ENCODE data around the gene CTNND2.

Gene CTNND2

DNA sequence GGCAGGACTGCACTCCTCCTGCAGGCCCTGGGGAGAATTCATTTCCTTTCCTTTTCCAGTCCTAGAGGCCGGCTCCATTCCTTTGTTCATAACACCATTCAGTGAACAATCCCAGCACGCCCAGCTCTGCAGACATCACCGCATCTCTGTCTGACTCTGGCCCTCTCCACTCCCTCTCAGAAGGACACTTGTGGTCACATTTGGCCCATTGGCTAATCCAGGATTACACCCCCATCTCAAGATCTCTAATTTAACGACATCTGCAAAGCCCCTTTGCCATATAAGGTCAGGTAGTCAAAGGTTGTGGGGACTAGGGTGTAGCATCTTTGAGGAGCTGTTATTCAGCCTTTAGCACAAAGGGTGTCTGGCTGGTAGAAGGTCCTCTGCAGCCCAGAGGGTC lies 958.2 kb downstream of the CTNND2 start:
- DNase-seq: no peak
- Histone ChIP-seq H3K36me3 (no peaks in the 10 kb centered on the region), H3K27me3 (peaks cover 6% of the 10 kb centered on the region), H3K4me3 (ENCODE audit: low read depth, low read length) (no peak overlapping the region), H3K4me1 (no peaks in the 10 kb centered on the region), H3K9me3 (no peaks in the 10 kb centered on the region)
- TF ChIP-seq CTCF (IDR thresholded peaks at IDR 0.05; ENCODE audit: low read depth, low read length): no peak

DNA sequence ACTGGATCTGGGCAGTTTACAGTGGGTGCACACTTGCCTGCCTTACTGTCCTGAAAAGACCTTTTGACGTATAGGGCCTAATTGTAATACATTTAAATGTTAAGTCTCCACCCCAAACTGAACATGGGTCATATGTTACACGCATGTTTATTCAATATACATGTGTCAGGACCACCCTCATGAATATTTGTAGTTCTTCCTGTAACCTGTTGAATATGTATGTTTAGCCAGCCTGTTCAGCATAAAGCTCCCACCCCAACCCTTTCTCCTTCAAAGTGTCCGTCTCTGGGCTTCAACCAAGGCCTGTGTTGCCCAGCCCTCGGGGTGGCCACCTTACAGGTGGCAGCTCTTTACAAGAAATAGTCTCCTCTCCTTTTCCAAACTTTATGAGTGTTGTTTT lies 962.3 kb downstream of the CTNND2 start:
- DNase-seq: no peak
- H3K4me3 ChIP-seq (ENCODE audit: low read depth, low read length): no peak overlapping the region
- no peaks in the 10 kb centered on the region for H3K9me3 ChIP-seq
- H3K27me3 ChIP-seq: peaks cover 6% of the 10 kb centered on the region; the same call in 1 of the 2 replicates
- no peaks in the 10 kb centered on the region for H3K36me3 ChIP-seq
- no peak for TF ChIP-seq CTCF (IDR thresholded peaks at IDR 0.05; ENCODE audit: low read depth, low read length)
- no peaks in the 10 kb centered on the region for H3K4me1 ChIP-seq

GRCh38 chr5:10936081-10936855 lies 968.0 kb downstream of the CTNND2 start:
- no peak for TF ChIP-seq CTCF (IDR thresholded peaks at IDR 0.05; ENCODE audit: low read depth, low read length)
- Histone ChIP-seq H3K36me3 (no peaks in the 10 kb centered on the region), H3K4me1 (no peaks in the 10 kb centered on the region), H3K27me3 (no peaks in the 10 kb centered on the region), H3K4me3 (ENCODE audit: low read depth, low read length) (no peak overlapping the region), H3K9me3 (no peaks in the 10 kb centered on the region)
- no peak for DNase-seq

DNA sequence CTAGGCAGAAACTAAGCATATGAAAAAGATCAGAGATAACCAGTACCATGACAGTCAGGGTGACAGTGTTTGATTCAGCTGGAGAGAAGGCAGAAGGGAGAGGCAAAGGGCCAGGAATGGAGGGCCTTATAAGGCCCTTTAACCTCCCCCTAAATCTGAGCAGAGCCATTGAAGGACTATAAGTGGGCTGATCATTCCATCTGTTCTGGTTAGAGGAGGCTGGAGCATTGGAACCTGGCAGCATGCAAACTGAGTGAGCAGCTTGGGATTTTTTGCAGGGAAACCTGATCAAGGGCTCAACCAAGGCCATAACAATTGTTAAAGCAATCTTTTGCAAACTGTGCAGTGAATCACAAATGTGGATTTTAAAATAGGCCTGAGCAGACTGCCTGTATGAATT lies 968.7 kb downstream of the CTNND2 start:
- no peak for DNase-seq
- no peak for TF ChIP-seq CTCF (IDR thresholded peaks at IDR 0.05; ENCODE audit: low read depth, low read length)
- H3K4me3 ChIP-seq (ENCODE audit: low read depth, low read length): no peak overlapping the region

GRCh38 chr5:10934783-10935355 lies 969.4 kb downstream of the CTNND2 start:
- Histone ChIP-seq H3K27me3 (no peaks in the 10 kb centered on the region), H3K4me1 (no peaks in the 10 kb centered on the region), H3K9me3 (no peaks in the 10 kb centered on the region), H3K36me3 (no peaks in the 10 kb centered on the region), H3K4me3 (ENCODE audit: low read depth, low read length) (no peak overlapping the region)
- no peak for TF ChIP-seq CTCF (IDR thresholded peaks at IDR 0.05; ENCODE audit: low read depth, low read length)
- DNase-seq: no peak

More for the DNA sequence above, 968.7 kb downstream of the CTNND2 start:
- Histone ChIP-seq H3K36me3 (no peaks in the 10 kb centered on the region), H3K27me3 (no peaks in the 10 kb centered on the region), H3K9me3 (no peaks in the 10 kb centered on the region), H3K4me1 (no peaks in the 10 kb centered on the region)

DNA sequence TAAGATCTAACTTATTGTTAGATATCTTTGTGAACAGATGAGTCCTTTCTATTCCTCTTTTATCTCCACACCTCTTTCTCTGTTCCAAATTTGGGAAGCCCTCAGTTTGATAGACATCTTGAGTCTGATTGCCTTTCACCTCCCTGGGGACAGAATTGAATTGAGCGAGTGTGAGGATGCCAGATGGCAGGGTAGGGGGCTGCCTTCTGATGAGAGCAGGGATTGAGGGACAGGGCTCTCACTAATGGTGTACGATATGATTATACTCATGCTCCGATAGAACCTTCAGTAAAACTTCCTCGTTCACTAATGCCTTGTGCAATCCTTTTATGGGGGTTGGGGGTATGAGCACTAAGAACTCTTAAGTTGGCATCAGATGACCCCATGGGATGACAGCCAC lies 971.1 kb downstream of the CTNND2 start:
- no peaks in the 10 kb centered on the region for H3K9me3 ChIP-seq
- H3K4me3 ChIP-seq (ENCODE audit: low read depth, low read length): no peak overlapping the region
- no peak for DNase-seq
- H3K4me1 ChIP-seq: no peaks in the 10 kb centered on the region
- TF ChIP-seq CTCF (IDR thresholded peaks at IDR 0.05; ENCODE audit: low read depth, low read length): no peak
- H3K36me3 ChIP-seq: no peaks in the 10 kb centered on the region
- H3K27me3 ChIP-seq: no peaks in the 10 kb centered on the region
